Colonic mucosa (tissue), 4 donors: ENCODE data around the gene DGAT2. TPM values are rescaled to one million over a fixed set of nuclear protein-coding genes. Genes with fewer than 3 reads are reported as not detected.

ENCODE experiments used
- DNase-seq: peaks from one replicate; pipeline ENCODE4 v3.0.0-alpha.2; 2020
- H3K27ac ChIP-seq: fragments of 200-600 bp; one replicate; pipeline ENCODE4 v1.8.0; 2021
- H3K27me3 ChIP-seq: fragments of 200-600 bp; one replicate; pipeline ENCODE4 v1.8.0; 2021
- H3K36me3 ChIP-seq: fragments of 200-600 bp; one replicate; pipeline ENCODE4 v1.8.0; 2021
- H3K4me1 ChIP-seq: fragments of 200-600 bp; one replicate; pipeline ENCODE4 v1.8.0; 2021; ENCODE audit warnings: mild to moderate bottlenecking
- H3K4me3 ChIP-seq: fragments of 200-600 bp; one replicate; pipeline ENCODE4 v1.8.0; 2021
- H3K9ac ChIP-seq, 2 donors: one replicate each; pipeline ENCODE4 v1.7.0; 2013; ENCODE audit warnings: control low read depth in 2 of 2, low read depth in 2 of 2, low read length in 2 of 2
- H3K9me3 ChIP-seq: fragments of 200-600 bp; one replicate; pipeline ENCODE4 v1.8.0; 2021
- intact Hi-C: fragments of 100-400 bp; cut with DNase I; formaldehyde crosslinking; loops from one replicate; pipeline ENCODE4 v1.14.1; 2022
- total RNA-seq, 2 donors: library from RNA; stranded (reverse); fragmentation: NEBNext Ultra II Directional in 1 of 2; extraction: Animal tissue kit (Norgen Biotek cat#: 25700) in 1 of 2; gene quantifications; one replicate each; pipeline ENCODE4 v1.2.1, GENCODE V29; 2021
- TF ChIP-seq, protein P1 (sequence below): fragments of 200-600 bp; IDR thresholded peaks from one replicate; pipeline ENCODE4 v1.8.0; 2022; ENCODE audit warnings: antibody characterized with exemption, mild to moderate bottlenecking
- donor health status: healthy.
- donor health status: DM: no; HTN: no; CAD: no.
- donor health status: DM: no; HTN: no; CAD: no.

The DGAT2 gene
- total RNA-seq, 2 donors from 2014 or later = 3.0 to 5.9 TPM

DNA sequence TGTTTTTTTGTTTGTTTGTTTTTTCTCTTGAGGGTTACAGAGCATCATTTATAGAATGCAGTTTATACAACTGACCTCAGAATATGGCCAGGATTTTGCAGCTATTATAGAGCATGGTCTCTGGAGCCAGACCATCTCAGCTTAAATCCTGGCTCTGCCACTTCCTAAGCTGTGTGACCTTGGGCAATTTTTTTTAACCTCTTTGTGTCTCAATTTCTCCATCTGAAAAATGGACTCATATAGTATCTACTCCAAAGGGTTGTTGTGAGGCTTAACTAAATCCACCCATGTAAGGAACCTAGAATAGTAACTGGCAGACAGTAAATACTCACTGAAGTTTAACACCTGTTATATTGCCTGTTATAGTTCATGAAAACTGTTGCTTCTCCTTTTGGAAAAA lies 8.3 kb upstream of the DGAT2 start:
- H3K36me3 ChIP-seq = no peaks in the 10 kb centered on the region
- H3K4me1 ChIP-seq = no peaks in the 10 kb centered on the region
- H3K9ac ChIP-seq = no peak overlapping the region
- no peak overlapping the region for H3K27ac ChIP-seq
- TF ChIP-seq, protein P1, sequence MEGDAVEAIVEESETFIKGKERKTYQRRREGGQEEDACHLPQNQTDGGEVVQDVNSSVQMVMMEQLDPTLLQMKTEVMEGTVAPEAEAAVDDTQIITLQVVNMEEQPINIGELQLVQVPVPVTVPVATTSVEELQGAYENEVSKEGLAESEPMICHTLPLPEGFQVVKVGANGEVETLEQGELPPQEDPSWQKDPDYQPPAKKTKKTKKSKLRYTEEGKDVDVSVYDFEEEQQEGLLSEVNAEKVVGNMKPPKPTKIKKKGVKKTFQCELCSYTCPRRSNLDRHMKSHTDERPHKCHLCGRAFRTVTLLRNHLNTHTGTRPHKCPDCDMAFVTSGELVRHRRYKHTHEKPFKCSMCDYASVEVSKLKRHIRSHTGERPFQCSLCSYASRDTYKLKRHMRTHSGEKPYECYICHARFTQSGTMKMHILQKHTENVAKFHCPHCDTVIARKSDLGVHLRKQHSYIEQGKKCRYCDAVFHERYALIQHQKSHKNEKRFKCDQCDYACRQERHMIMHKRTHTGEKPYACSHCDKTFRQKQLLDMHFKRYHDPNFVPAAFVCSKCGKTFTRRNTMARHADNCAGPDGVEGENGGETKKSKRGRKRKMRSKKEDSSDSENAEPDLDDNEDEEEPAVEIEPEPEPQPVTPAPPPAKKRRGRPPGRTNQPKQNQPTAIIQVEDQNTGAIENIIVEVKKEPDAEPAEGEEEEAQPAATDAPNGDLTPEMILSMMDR = no peak
- intact Hi-C loops = loop anchor here (5.0 kb wide), 1 partner anchor 33 kb away; no protein-coding TSS in a partner anchor
- no peaks in the 10 kb centered on the region for H3K27me3 ChIP-seq
- H3K4me3 ChIP-seq = no peak overlapping the region
- H3K9me3 ChIP-seq = no peaks in the 10 kb centered on the region
- DNase-seq = no peak

DNA sequence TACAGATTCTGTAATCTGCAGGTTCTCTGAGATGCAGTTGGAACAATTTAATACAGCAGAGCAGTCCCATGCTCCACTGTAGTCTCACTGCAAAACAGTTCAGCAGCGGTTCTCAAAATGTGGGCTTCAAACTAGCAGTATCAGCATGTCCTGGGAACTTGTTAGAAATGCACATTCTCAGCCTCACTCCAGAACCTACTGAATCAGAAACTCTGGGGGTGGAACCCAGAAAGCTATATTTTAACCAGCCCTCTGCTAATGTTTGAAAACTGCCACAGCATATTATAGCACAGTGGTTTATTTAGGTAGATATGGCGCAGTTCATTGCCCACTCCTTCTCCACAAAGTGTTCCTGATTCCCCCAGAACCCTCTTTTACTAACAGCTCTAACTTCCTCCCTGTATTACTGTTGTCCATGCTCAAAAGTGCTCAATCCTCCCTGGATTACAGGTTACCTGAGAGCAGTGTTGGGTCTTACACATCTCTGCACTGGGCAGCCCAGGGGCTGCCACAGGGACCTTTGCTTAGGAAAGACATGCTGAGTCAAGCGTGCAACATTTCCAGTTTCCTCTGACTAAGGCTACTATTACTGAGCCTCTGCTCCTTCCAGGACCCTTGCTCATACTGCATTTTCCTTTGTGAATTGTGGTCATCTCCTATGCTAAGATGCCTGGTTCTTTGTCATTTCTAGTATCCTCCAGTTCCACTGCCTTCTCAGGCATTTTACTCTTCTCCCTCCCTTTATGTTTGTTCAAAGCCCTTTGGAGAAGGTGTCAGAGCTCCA lies 7.7 kb upstream of the DGAT2 start:
- Histone ChIP-seq H3K9me3 (no peaks in the 10 kb centered on the region), H3K4me3 (no peak overlapping the region), H3K9ac (no peak overlapping the region), H3K4me1 (no peaks in the 10 kb centered on the region), H3K27ac (no peak overlapping the region), H3K27me3 (no peaks in the 10 kb centered on the region), H3K36me3 (no peaks in the 10 kb centered on the region)
- intact Hi-C loops = loop anchor here (5.0 kb wide), 1 partner anchor 34 kb away; no protein-coding TSS in a partner anchor
- TF ChIP-seq, protein P1 = no peak
- DNase-seq = no peak

DNA sequence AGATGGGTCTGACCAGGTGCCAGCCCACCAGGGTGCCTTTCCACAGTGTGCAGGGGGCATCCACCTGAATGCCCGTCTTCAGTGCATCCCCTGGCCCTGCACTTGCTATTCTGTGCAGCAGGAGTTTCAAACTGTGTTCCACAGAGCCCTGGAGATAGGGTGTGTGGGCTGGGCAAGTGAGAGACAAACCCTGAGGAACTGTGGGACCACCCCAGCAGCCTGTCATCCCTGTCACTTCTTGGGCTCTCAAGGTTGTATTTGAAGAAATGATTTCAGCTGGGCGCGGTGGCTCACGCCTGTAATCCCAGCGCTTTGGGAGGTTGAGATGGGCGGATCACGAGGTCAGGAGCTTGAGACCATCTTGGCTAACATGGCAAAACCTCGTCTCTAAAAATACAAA lies 6.4 kb upstream of the DGAT2 start:
- intact Hi-C loops = loop anchor here (5.0 kb wide), 1 partner anchor 35 kb away; no protein-coding TSS in a partner anchor
- no peaks in the 10 kb centered on the region for H3K27me3 ChIP-seq
- H3K27ac ChIP-seq = no peak overlapping the region
- no peak overlapping the region for H3K4me3 ChIP-seq
- H3K36me3 ChIP-seq = no peaks in the 10 kb centered on the region
- H3K9ac ChIP-seq = no peak overlapping the region
- H3K9me3 ChIP-seq = no peaks in the 10 kb centered on the region
- TF ChIP-seq, protein P1 = no peak
- DNase-seq = no peak
- no peaks in the 10 kb centered on the region for H3K4me1 ChIP-seq

DNA sequence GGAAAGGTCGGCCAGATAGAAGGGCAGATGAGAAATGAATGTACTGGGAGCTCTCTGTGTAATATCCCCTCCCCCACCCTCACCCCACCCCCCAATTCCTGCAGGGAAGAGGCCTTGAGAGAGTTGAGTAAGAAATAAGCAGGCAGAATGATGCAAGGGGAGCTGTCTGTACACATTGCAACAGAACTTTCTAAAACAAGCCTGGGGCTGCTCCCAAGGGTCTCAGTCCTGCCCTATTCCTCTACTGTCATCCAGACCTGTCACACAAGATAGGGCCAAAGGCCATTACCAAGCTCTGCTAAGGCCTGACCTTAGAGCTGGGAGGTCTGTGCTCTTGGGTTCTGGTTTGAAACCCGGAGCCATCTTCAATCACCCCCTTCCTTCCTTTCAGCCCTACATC lies 5.7 kb upstream of the DGAT2 start:
- Histone ChIP-seq H3K36me3 (no peaks in the 10 kb centered on the region), H3K9ac (no peak overlapping the region), H3K27ac (no peak overlapping the region), H3K4me3 (no peak overlapping the region), H3K27me3 (no peaks in the 10 kb centered on the region), H3K9me3 (no peaks in the 10 kb centered on the region), H3K4me1 (peaks cover under 1% of the 10 kb centered on the region)
- intact Hi-C loops = loop anchor here (5.0 kb wide), 1 partner anchor 36 kb away; no protein-coding TSS in a partner anchor
- TF ChIP-seq, protein P1 = no peak
- no peak for DNase-seq

DNA sequence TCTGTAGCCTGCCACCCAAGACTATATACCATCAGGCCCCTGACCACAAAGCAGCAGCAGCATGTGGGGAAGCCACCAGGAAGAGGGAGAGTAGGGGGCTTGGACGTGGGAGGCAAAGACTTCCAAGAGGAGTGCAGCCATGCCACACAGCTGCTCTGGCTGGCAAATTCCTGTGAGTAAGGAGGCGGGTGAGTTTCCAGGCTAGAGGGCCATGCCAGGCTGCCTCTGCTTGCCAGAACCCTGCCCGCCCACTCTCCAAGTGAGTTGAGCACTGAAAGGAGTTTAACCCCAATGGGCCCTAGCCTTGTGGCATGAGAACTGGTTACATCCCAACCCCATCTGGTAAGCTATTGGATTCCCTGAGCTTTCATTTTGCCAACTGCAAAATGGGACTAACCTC lies 4.7 kb upstream of the DGAT2 start:
- no peak overlapping the region for H3K4me3 ChIP-seq
- peaks cover 3% of the 10 kb centered on the region for H3K27me3 ChIP-seq
- intact Hi-C loops = loop anchor here (5.0 kb wide), 1 partner anchor 37 kb away; no protein-coding TSS in a partner anchor
- peaks cover 5% of the 10 kb centered on the region for H3K4me1 ChIP-seq
- TF ChIP-seq, protein P1 = no peak
- no peaks in the 10 kb centered on the region for H3K36me3 ChIP-seq
- DNase-seq = no peak
- H3K27ac ChIP-seq = no peak overlapping the region
- no peak overlapping the region for H3K9ac ChIP-seq
- no peaks in the 10 kb centered on the region for H3K9me3 ChIP-seq
